H9 (cell line): ENCODE results near the gene NCAM1. TPM values are rescaled to one million over a fixed set of nuclear protein-coding genes. Genes with fewer than 3 reads are reported as not detected.

Source experiments
- DNase-seq: peaks from one replicate; pipeline ENCODE4 v3.0.0-alpha.2; 2017
- H2AFZ ChIP-seq: one replicate; pipeline ENCODE4 v1.6.1; 2013; ENCODE audit warnings: mild to moderate bottlenecking, low read length, control low read depth, moderate library complexity
- H2AK5ac ChIP-seq: 2 replicates; pipeline ENCODE4 v1.6.1; 2013; ENCODE audit warnings: low read length, control low read depth, mixed read lengths; ENCODE audit not compliant: insufficient read length
- H2BK120ac ChIP-seq: one replicate; pipeline ENCODE4 v1.6.1; 2013; ENCODE audit warnings: low read depth, mild to moderate bottlenecking, low read length, control low read depth, inconsistent platforms; ENCODE audit not compliant: poor library complexity, severe bottlenecking
- H2BK12ac ChIP-seq: 2 replicates; pipeline ENCODE4 v1.6.1; 2013; ENCODE audit warnings: low read length, control low read depth, mixed read lengths, low read depth; ENCODE audit not compliant: insufficient read length
- H2BK15ac ChIP-seq: 2 replicates; pipeline ENCODE4 v1.6.1; 2013; ENCODE audit warnings: low read depth, low read length, control low read depth
- H2BK20ac ChIP-seq: one replicate; pipeline ENCODE4 v1.6.1; 2013; ENCODE audit warnings: low read depth, mild to moderate bottlenecking, low read length, control low read depth, inconsistent platforms; ENCODE audit not compliant: poor library complexity, severe bottlenecking
- H2BK5ac ChIP-seq: 2 replicates; pipeline ENCODE4 v1.6.1; 2013; ENCODE audit warnings: low read length, control low read depth, mixed read lengths; ENCODE audit not compliant: insufficient read length
- H3K14ac ChIP-seq: 2 replicates; pipeline ENCODE4 v1.6.1; 2013; ENCODE audit warnings: low read length, control low read depth; ENCODE audit not compliant: insufficient read depth
- H3K18ac ChIP-seq: 2 replicates; pipeline ENCODE4 v1.6.1; 2013; ENCODE audit warnings: low read depth, mild to moderate bottlenecking, mixed read lengths, low read length, control low read depth; ENCODE audit not compliant: insufficient read length
- H3K23ac ChIP-seq: 2 replicates; pipeline ENCODE4 v1.6.1; 2013; ENCODE audit warnings: low read length, control low read depth, mixed read lengths, low read depth; ENCODE audit not compliant: insufficient read length
- H3K23me2 ChIP-seq: 2 replicates; pipeline ENCODE4 v1.6.1; 2013; ENCODE audit warnings: low read depth, mild to moderate bottlenecking, mixed read lengths, low read length, control low read depth; ENCODE audit not compliant: insufficient read length, poor library complexity, severe bottlenecking
- H3K27ac ChIP-seq: 2 replicates; pipeline ENCODE4 v1.5.1; 2013; ENCODE audit warnings: low read length, control low read depth, mixed read lengths, low read depth; ENCODE audit not compliant: insufficient read length
- H3K27me3 ChIP-seq: 2 replicates; pipeline ENCODE4 v1.6.1; 2013; ENCODE audit warnings: low read length, control low read depth, inconsistent platforms; ENCODE audit not compliant: insufficient read depth
- H3K4ac ChIP-seq: 2 replicates; pipeline ENCODE4 v1.6.1; 2013; ENCODE audit warnings: low read depth, mild to moderate bottlenecking, control low read depth, inconsistent platforms, low read length, moderate library complexity
- H3K4me1 ChIP-seq: 2 replicates; pipeline ENCODE4 v1.6.1; 2013; ENCODE audit warnings: low read length, control low read depth, inconsistent platforms; ENCODE audit not compliant: insufficient read depth
- H3K4me2 ChIP-seq: 2 replicates; pipeline ENCODE4 v1.6.1; 2013; ENCODE audit warnings: low read length, control low read depth, mixed read lengths; ENCODE audit not compliant: insufficient read length, insufficient read depth
- H3K56ac ChIP-seq: 2 replicates; pipeline ENCODE4 v1.6.1; 2013; ENCODE audit warnings: low read depth, mild to moderate bottlenecking, mixed read lengths, low read length, control low read depth; ENCODE audit not compliant: insufficient read length
- H3K79me1 ChIP-seq: 2 replicates; pipeline ENCODE4 v1.6.1; 2013; ENCODE audit warnings: low read depth, mild to moderate bottlenecking, moderate library complexity, low read length, control low read depth, inconsistent platforms; ENCODE audit not compliant: insufficient read depth, poor library complexity, severe bottlenecking
- H3K79me2 ChIP-seq: 2 replicates; pipeline ENCODE4 v1.6.1; 2013; ENCODE audit warnings: low read length, control low read depth, inconsistent platforms; ENCODE audit not compliant: insufficient read depth
- H3K9ac ChIP-seq: 2 replicates; pipeline ENCODE4 v1.6.1; 2013; ENCODE audit warnings: low read length, control low read depth, mixed read lengths; ENCODE audit not compliant: insufficient read length; ENCODE audit errors: extremely low read depth
- H3K9me3 ChIP-seq: one replicate; pipeline ENCODE4 v1.6.1; 2013; ENCODE audit warnings: low read depth, low read length, inconsistent platforms; ENCODE audit not compliant: control insufficient read depth
- H3T11ph ChIP-seq: one replicate; pipeline ENCODE4 v1.6.1; 2013; ENCODE audit warnings: mild to moderate bottlenecking, low read length, control low read depth, inconsistent platforms
- H4K20me1 ChIP-seq: one replicate; pipeline ENCODE4 v1.6.1; 2013; ENCODE audit not compliant: control insufficient read depth, insufficient read length, insufficient read depth
- H4K5ac ChIP-seq: 2 replicates; pipeline ENCODE4 v1.6.1; 2013; ENCODE audit warnings: low read depth, mild to moderate bottlenecking, mixed read lengths, low read length, control low read depth; ENCODE audit not compliant: insufficient read length
- H4K8ac ChIP-seq: replicated peaks from 2 replicates; pipeline ENCODE4 v1.6.1; 2013; ENCODE audit warnings: low read length, control low read depth, mixed read lengths, low read depth; ENCODE audit not compliant: insufficient read length
- H4K91ac ChIP-seq: 2 replicates; pipeline ENCODE4 v1.6.1; 2013; ENCODE audit warnings: low read depth, mild to moderate bottlenecking, moderate library complexity, mixed read lengths, low read length, control low read depth; ENCODE audit not compliant: insufficient read length
- H3K27ac Mint-ChIP-seq, 3 experiments: 2 replicates in 2 of 3; 3 replicates in 1 of 3; pipeline ENCODE4 v1.8.0; 2020 to 2021; ENCODE audit warnings: mixed read lengths in 3 of 3, mild to moderate bottlenecking in 1 of 3, moderate library complexity in 1 of 3
- H3K27me3 Mint-ChIP-seq: 2 replicates; pipeline ENCODE4 v1.8.0; 2021; ENCODE audit warnings: low read depth, mild to moderate bottlenecking, moderate library complexity, mixed read lengths
- H3K36me3 Mint-ChIP-seq, 3 experiments: 2 replicates in 2 of 3; 3 replicates in 1 of 3; pipeline ENCODE4 v1.8.0; 2020 to 2021; ENCODE audit warnings: low read depth in 3 of 3, mixed read lengths in 3 of 3; ENCODE audit not compliant: insufficient read depth in 1 of 3
- H3K4me1 Mint-ChIP-seq, 2 experiments: 2 replicates each; pipeline ENCODE4 v1.8.0; 2020; ENCODE audit warnings: mixed read lengths in 2 of 2
- H3K4me3 Mint-ChIP-seq, 2 experiments: 2 replicates in 1 of 2; 3 replicates in 1 of 2; pipeline ENCODE4 v1.8.0; 2020 to 2021; ENCODE audit warnings: mild to moderate bottlenecking in 2 of 2, mixed read lengths in 2 of 2, moderate library complexity in 1 of 2
- H3K9me3 Mint-ChIP-seq, 2 experiments: 2 replicates in 1 of 2; 3 replicates in 1 of 2; pipeline ENCODE4 v1.8.0; 2020; ENCODE audit warnings: mild to moderate bottlenecking in 2 of 2, mixed read lengths in 2 of 2, moderate library complexity in 1 of 2
- CTCF ChIP-seq: fragments of 200-600 bp; sonication (generic); conservative IDR thresholded peaks from 3 replicates; pipeline ENCODE4 v1.8.0; 2021; ENCODE audit warnings: antibody characterized with exemption, mild to moderate bottlenecking
- WGBS: extraction: QIAGEN DNeasy Blood & Tissue Kit; methylation state at CpG from one replicate; pipeline ENCODE4 v1.1.7; 2013; ENCODE audit warnings: missing lambda C conversion rate, low lambda C conversion rate, mixed read lengths; ENCODE audit not compliant: insufficient read length; ENCODE audit errors: extremely low coverage; 5-methylcytosine and 5-hydroxymethylcytosine counted together
- total RNA-seq: library from RNA; stranded (reverse); gene quantifications from 2 replicates; pipeline ENCODE4 v1.2.1, GENCODE V29; 2021

The NCAM1 gene
- total RNA-seq, 1 experiment from 2014 or later, result 2.5 TPM

GRCh38 chr11:112942966-112943643 lies 18.1 kb upstream of the NCAM1 start:
- Histone ChIP-seq H3K23me2 (no peaks in the 10 kb centered on the region), H4K20me1 (no peaks in the 10 kb centered on the region), H3K18ac (no peak overlapping the region), H3K79me2 (no peaks in the 10 kb centered on the region), H3K56ac (no peak overlapping the region), H2AK5ac (no peak overlapping the region), H4K8ac (no peak overlapping the region), H3K27me3 (no peaks in the 10 kb centered on the region), H2BK5ac (no peak overlapping the region), H2AFZ (no peak overlapping the region), H3K4ac (no peak overlapping the region), H3K79me1 (no peaks in the 10 kb centered on the region), H3K9ac (no peak overlapping the region), H3K4me2 (no peak overlapping the region), H4K91ac (no peak overlapping the region), H2BK12ac (no peak overlapping the region), H4K5ac (no peak overlapping the region), H2BK20ac (no peak overlapping the region), H3K4me1 (no peaks in the 10 kb centered on the region), H3K27ac (no peak overlapping the region), H2BK120ac (no peak overlapping the region), H3K9me3 (no peaks in the 10 kb centered on the region), H2BK15ac (no peak overlapping the region), H3T11ph (no peak overlapping the region), H3K23ac (no peak overlapping the region), H3K14ac (no peak overlapping the region)
- H3K27me3 Mint-ChIP-seq, result peaks cover 8% of the 10 kb centered on the region; the same call in 1 of the 2 replicates
- no peak for DNase-seq
- peaks cover 8 to 9% of the 10 kb centered on the region in 2 experiments for H3K4me1 Mint-ChIP-seq
- no peak overlapping the region for H3K27ac Mint-ChIP-seq
- no peaks in the 10 kb centered on the region for H3K36me3 Mint-ChIP-seq
- no peak for TF ChIP-seq CTCF
- H3K4me3 Mint-ChIP-seq, result no peak overlapping the region
- no CpG with 5 or more reads among the region's 7 CpGs for WGBS
- H3K9me3 Mint-ChIP-seq, result no peaks in the 10 kb centered on the region
